Testis (tissue), 2 donors: ENCODE results near the gene THSD7A.

Source experiments
- CTCF ChIP-seq, 3 experiments: fragments of 450-650 bp in 2 of 3; fragments of 200-600 bp in 1 of 3; sonication (generic) in 1 of 3; IDR thresholded peaks; one replicate each; pipeline ENCODE4 v1.5.1; 2016 to 2019; ENCODE audit warnings: antibody characterized with exemption in 3 of 3, mild to moderate bottlenecking in 2 of 3, moderate library complexity in 1 of 3
- POLR2A ChIP-seq: fragments of 450-650 bp; IDR thresholded peaks from one replicate; pipeline ENCODE4 v1.6.1; 2017; ENCODE audit warnings: antibody characterized with exemption, mild to moderate bottlenecking, moderate library complexity

- TF ChIP-seq CTCF (IDR thresholded peaks at IDR 0.05) = no peak
- no peak for TF ChIP-seq POLR2A
Observed at GRCh38 chr7:11648980-11649379, 183.0 kb downstream of the THSD7A start.
